Measurements from ENCODE around the gene GIMAP7.

- TF ChIP-seq CTBP1 (IDR thresholded peaks at IDR 0.05; ENCODE audit: borderline replicate concordance) (no peak), FOXM1 (IDR thresholded peaks at IDR 0.05; ENCODE audit: borderline replicate concordance) (no peak), SP1 (IDR thresholded peaks at IDR 0.05) (no peak), FOXK2 (IDR thresholded peaks at IDR 0.05) (no peak), FOXA1 (IDR thresholded peaks at IDR 0.05) (no peak), L3MBTL2 (conservative IDR thresholded peaks at IDR 0.05) (no peak), BHLHE40 (IDR thresholded peaks at IDR 0.05; ENCODE audit: borderline replicate concordance) (no peak), SUZ12 (IDR thresholded peaks at IDR 0.05) (no peak), PKNOX1 (IDR thresholded peaks at IDR 0.05) (no peak), NFRKB (IDR thresholded peaks at IDR 0.05) (no peak), ZNF384 (IDR thresholded peaks at IDR 0.05) (no peak), HDGF (IDR thresholded peaks at IDR 0.05; ENCODE audit: borderline replicate concordance) (no peak)
These were observed 38.4 kb upstream of the GIMAP7 start for GRCh38 chr7:150476285-150476684.

Measured in HEK293T (cell line).